Body of pancreas (tissue), 4 donors: ENCODE measurements around the gene RAB11FIP3.

Experiments
- POLR2A ChIP-seq, 3 donors: fragments of 450-650 bp; IDR thresholded peaks; one replicate each; pipeline ENCODE4 v1.6.1; 2016; ENCODE audit warnings: antibody characterized with exemption in 3 of 3, mild to moderate bottlenecking in 2 of 3
- TF ChIP-seq, protein P1 (sequence below), 7 experiments: fragments of 450-650 bp in 4 of 7; fragments of 200-600 bp in 3 of 7; sonication (generic) in 3 of 7; IDR thresholded peaks; one replicate each; pipeline ENCODE4 v1.5.1; 2016 to 2019; ENCODE audit warnings: antibody characterized with exemption in 7 of 7

DNA sequence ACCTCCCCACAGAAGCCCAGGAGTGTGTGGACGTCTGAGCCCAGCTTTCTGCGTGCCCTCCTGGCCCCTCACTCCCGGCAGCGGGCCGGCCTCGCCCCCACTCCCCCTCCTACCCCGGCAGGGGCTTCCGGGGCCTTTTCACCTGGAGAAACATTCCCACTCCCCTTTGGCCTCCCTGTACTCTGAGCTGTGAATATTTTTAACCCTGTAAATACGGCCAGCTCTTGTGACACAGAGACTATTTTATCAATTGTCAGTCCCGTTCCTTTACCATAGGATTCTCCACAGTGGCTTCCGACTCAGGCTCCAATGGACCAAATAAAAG lies 128.8 kb downstream of the RAB11FIP3 start:
- TF ChIP-seq, protein P1, sequence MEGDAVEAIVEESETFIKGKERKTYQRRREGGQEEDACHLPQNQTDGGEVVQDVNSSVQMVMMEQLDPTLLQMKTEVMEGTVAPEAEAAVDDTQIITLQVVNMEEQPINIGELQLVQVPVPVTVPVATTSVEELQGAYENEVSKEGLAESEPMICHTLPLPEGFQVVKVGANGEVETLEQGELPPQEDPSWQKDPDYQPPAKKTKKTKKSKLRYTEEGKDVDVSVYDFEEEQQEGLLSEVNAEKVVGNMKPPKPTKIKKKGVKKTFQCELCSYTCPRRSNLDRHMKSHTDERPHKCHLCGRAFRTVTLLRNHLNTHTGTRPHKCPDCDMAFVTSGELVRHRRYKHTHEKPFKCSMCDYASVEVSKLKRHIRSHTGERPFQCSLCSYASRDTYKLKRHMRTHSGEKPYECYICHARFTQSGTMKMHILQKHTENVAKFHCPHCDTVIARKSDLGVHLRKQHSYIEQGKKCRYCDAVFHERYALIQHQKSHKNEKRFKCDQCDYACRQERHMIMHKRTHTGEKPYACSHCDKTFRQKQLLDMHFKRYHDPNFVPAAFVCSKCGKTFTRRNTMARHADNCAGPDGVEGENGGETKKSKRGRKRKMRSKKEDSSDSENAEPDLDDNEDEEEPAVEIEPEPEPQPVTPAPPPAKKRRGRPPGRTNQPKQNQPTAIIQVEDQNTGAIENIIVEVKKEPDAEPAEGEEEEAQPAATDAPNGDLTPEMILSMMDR (IDR thresholded peaks at IDR 0.05): no peak
- TF ChIP-seq POLR2A (IDR thresholded peaks at IDR 0.05): no peak
